Measurements from ENCODE around the gene MALAT1.
A peak's percentile ranks its signal among the peaks of the same experiment; 100 is the strongest.
"Not testable (repeated sequence)": the region's sequence is repeated elsewhere in the genome, so short reads cannot be mapped to it uniquely, and the experiment has no call there.

Gene MALAT1

DNA sequence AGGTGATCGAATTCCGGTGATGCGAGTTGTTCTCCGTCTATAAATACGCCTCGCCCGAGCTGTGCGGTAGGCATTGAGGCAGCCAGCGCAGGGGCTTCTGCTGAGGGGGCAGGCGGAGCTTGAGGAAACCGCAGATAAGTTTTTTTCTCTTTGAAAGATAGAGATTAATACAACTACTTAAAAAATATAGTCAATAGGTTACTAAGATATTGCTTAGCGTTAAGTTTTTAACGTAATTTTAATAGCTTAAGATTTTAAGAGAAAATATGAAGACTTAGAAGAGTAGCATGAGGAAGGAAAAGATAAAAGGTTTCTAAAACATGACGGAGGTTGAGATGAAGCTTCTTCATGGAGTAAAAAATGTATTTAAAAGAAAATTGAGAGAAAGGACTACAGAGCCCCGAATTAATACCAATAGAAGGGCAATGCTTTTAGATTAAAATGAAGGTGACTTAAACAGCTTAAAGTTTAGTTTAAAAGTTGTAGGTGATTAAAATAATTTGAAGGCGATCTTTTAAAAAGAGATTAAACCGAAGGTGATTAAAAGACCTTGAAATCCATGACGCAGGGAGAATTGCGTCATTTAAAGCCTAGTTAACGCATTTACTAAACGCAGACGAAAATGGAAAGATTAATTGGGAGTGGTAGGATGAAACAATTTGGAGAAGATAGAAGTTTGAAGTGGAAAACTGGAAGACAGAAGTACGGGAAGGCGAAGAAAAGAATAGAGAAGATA, at the start of gene MALAT1:
MALAT1 (plus strand) TSS at position 69 of the 736 bp plus-strand sequence.
- DNase-seq = peak; percentile 73

DNA sequence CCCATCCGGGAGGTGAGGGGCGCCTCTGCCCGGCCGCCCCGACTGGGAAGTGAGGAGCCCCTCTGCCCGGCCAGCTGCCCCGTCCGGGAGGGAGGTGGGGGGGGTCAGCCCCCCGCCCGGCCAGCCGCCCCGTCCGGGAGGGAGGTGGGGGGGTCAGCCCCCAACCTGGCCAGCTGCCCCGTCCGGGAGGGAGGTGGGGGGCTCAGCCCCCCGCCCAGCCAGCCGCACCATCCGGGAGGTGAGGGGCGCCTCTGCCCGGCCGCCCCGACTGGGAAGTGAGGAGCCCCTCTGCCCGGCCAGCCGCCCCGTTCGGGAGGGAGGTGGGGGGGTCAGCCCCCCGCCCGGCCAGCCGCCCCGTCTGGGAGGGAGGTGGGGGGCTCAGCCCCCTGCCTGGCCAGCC, 47.5 kb upstream of the MALAT1 start:
- not testable (repeated sequence) for DNase-seq

DNA sequence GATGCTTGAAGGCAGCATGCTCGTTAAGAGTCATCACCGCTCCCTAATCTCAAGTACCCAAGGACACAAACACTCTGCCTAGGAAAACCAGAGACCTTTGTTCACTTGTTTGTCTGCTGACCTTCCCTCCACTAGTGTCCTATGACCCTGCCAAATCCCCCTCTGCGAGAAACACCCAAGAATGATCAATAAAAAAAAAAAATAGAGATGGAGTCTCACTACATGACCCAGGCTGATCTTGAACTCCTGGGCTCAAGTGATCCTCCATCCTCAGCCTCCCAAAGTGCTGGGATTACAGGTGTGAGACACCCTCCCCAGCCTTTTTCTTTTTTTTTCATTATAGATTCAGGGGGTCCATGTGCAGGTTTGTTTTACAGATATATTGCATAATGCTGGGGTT, 46.6 kb upstream of the MALAT1 start:
- DNase-seq = not testable (repeated sequence)

DNA sequence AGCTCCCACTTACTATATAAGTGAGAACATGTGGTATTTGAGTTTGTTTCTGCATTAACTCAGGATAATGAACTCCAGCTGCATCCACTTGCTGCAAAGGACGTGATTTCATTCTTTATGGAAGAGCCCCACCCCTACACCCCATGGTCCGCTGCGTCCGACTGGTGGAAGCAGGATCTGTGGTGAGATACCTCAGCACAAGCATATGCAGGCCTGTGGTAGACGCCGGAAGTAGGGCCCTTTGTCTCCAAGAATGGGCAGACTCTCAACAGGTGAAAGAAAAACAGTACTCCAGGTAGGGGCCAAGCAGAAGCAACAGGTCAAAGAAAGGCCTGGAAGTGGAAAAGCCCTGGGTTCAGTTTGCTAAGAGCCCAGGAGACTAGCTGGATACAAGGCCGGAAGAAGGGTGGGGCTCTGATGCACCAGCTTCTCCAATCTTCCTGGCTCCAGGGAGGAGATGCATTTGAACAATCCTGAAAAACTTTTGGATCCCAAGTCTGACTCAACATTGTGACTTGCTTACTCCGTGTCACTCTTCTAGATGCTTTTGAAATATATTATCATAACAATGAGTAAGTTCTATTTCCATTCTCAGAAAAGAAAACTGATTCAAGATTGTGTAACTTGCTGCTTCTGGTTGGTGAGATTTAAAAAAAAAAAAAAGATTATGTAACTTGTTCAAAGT, 45.9 kb upstream of the MALAT1 start:
- DNase-seq = no peak

DNA sequence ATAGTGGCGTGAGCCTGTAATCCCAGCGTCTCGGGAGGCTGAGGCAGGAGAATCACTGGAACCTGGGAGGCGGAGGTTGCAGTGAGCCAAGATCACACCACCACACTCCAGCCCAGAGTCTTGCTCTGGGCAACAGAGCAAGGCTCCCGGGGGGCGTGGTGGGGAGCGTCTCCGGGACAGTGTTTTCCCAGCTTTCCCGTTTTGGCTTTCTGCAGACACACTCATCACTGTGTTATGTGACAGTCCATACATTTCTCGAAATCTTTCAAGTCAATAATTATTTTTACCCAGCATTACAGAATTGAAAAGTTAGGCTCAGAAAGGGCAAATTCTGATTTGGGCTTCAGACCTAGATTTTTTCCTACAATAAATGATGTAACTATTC, 44.5 kb upstream of the MALAT1 start:
- DNase-seq = no peak

DNA sequence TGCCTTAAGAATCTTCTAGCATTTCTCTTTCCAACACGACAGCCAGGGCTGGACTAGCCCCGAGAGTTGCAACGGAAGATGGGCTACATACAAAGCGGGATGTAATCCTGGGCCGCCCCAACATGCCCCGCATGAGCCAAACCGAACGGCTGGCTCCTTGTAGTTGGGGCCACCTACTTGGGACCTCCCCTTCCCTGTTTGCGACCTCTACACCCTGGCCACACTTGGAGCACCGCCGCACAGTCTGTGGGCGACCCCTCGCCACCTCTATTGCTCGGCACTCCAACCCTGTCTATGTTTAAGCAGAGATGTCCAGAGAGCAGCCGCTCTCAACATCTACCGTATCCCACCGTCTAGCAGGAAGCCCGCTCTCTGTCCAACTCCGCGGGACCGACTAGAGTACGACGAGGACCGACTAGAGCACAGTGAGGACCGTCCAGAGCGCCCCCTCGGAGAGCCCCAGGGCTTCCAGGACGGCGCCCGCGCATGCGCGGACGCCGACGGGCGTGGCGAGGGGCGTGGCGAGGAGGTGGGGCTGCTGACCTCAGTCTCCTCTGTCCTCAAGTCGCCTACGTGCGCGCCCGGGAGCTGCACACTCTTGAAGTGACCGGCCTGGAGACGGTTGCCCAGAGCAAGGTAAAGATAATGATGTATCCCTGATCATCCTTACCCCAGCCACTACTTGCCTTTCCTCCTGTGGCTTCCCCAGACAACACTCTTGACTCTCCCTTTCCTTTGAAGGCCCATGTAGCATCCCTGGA, 44.0 kb upstream of the MALAT1 start:
- DNase-seq = no peak

DNA sequence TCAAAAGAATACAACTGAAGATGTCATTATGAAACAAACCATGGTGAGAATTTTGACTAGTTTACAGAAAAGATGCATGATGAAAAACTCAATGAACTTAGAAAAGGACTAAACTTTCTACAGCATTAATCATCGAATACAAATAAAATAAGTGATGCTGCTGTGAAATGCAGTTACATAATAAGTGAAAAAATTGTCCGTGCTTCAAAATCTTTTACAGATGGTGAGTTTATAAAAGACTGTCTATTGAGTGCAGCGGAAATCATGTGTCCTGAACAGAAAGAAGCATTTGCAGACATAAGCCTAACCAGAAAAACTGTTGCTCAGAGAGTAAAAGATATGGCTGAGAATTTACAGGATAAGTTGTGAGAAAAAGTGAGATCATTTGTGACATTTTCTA, 42.4 kb upstream of the MALAT1 start:
- no peak for DNase-seq

DNA sequence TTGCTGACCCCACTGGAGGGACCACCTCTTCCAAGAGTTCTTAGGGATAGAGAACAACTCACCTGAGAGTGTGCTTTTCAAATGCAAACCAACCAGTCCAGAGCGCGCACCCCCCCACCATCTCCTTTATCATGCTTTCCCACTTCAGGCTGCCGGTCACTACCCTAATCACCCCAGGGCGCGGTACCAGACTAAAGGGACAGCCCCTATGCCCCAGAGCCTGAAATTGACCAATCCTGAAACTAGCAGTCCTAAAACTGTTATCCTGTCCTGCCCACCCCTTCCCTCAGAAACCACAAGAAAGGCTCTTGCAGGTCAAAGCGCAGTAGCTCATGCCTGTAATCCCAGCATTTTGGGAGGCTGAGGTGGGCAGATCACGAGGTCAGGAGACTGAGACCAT, 39.3 kb upstream of the MALAT1 start:
- DNase-seq = no peak

DNA sequence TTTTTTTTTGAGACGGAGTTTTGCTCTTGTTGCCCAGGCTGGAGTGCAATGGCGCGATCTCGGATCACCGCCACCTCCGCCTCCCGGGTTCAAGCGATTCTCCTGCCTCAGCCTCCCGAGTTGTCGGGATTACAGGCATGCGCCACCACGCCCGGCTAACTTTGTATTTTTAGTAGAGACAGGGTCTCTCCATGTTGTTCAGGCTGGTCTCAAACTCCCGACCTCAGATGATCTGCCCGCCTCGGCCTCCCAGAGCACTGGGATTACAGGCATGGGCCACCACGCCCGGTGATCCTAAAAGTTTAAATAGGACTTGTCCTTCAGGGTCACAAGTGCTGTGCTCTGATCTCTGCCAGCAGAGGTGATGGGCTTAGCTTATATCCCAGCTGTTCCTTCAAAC, 33.4 kb upstream of the MALAT1 start:
- DNase-seq = not testable (repeated sequence)

DNA sequence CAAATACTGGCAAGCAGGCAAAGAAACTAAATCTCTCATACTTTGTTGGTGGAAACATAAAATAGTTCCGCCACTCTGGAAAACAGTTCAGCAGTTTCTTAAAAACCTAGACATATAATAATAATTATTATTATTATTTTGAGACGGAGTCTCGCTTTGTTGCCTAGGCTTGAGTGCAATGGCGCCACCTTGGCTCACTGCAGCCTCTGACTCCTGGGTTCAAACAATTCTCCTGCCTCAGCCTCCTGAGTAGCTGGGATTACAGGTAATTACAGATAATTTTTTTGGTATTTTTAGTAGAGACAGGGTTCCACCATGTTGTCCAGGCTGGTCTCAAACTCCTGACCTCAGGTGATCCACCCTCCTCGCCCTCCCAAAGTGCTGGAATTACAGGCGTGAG, 31.5 kb upstream of the MALAT1 start:
- DNase-seq = not testable (repeated sequence)

DNA sequence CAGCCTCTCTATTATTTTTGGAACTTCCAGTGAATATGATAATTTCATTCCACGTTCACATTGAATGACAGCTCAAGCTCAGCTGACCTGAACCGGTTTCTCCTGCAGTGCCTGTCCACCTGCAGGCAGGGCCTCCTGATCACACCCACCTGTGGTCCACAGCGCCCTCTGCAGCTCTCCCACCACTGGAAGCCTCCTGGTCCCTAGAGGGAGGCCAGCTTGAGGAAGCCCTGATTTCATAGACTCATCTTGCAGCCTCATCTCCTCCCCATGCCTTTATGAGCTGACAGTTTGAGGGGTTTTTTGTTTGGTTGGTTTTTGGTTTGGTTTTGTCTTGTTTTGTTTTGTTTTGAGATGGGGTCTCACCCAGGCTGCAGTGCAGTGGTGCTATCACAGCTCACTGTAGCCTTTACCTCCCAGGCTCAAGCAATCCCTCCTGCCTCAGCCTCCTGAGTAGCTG, 29.9 kb upstream of the MALAT1 start:
- no peak for DNase-seq

DNA sequence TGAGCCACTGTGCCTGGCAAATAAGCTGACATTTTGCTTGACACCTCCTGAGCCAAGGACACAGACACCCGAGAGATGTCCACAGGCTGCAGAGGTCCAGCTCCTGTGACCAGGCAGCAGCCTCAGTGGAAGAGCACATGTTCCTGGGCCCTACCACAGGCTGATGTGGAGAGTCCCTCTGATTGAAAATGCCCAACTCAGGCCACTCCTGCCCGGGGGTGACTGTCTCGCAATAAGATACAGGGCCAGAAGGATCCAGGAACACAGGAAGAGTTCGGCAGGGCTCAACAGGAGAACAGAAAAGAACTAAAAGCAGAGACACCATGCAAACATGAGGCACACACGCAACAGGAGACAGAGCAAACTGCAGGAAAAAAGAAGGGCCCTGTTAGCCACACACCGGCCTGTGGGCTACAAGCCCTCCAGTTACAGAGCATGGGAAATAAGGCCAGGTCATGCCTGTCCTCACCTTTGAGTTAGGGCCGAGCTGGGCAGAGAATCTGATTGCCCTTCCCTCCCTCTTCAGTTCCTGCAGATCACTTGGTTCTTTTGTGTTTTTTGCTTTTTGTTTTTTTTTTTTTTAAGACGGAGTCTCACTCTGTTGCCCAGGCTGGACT, 28.3 kb upstream of the MALAT1 start:
- no peak for DNase-seq

DNA sequence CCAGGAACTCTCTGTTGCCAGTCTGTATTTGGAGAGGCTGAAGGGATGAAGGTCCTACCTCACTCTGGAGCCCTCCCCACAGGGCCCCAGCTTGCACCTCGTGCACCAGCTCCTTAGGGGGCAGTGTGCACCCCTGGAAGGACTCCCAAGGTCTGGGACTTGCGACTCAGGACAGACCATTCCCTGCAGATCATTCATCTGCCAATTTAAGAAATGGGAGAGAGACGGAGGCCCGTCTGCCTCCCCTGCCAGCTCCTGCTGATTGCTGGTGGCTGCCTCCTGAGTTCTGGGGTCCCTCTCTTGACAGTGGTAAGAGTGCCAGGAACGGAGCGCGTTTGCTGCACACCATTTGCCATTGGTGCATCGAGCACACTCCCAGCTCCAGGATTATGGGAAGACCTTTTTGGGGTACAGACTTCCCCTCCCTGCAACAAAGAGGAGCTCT, 27.4 kb upstream of the MALAT1 start:
- no peak for DNase-seq

DNA sequence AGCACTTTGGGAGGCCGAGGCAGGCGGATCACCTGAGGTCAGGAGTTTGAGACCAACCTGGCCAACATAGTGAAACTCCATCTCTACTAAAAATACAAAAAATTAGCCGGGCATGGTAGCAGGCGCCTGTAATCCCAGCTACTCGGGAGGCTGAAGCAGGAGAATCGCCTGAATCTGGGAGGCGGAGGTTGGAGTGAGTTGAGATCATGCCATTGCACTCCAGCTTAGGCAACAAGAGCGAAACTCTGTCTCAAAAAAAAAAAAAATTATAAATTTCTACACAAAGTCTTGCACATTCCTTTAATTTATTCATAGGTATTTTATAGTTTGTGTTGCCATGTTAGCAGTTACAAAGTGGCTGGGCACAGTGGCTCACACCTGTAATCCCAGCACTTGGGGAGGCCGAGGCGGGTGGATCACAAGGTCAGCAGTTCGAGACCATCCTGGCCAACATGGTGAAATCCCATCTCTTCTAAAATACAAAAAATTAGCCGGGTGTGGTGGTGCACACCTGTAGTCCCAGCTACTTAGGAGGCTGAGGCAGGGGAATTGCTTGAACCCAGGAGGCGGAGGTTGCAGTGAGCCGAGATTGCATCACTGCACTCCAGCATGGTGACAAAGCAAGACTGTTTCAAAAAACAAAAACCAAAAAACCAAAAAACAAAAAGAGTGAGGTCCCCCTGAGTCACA, 26.1 kb upstream of the MALAT1 start:
- DNase-seq = not testable (repeated sequence)

DNA sequence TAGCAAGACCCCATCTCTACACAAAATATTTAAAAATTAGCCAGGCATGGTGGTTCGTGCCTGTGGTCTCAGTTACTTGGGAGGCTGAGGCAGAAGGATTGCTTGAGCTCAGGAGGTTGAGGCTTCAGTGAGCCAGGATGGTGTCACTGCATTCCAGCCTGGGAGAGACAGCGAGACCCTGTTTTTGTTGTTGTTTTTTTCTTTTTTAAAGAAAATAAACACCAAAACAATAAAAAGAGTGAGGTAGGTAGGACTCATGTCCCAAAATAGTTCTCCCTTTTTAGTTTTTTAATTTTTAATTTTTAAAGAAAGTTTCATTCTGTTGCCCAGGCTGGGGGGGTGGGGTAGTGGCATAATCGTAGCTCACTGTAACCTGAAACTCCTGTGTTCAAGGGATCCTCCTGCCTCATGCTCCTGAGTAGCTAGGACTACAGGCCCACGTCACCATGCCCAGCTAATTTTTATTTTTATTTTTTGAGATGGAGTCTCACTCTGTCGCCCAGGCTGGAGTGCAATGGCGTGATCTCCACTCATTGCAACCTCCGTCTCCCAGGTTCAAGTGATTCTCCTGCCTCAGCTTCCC, 25.5 kb upstream of the MALAT1 start:
- no peak for DNase-seq

DNA sequence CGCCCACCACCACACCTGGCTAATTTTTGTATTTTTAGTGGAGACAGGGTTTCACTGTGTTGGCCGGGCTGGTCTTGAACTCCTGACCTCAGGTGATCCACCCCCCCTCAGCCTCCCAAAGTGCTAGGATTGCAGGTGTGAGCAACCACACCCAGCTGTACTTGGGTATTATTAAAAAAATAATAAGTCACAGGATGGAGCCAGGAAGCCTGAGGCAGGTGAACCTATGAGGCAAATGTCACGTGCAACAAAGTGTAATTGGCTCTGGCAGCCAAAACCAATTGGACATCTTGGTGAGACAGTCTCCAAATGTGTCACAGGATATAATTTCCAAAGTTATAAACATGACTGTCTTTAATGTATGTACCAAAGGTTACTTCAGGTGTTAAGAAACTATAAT, 24.0 kb upstream of the MALAT1 start:
- DNase-seq = no peak

DNA sequence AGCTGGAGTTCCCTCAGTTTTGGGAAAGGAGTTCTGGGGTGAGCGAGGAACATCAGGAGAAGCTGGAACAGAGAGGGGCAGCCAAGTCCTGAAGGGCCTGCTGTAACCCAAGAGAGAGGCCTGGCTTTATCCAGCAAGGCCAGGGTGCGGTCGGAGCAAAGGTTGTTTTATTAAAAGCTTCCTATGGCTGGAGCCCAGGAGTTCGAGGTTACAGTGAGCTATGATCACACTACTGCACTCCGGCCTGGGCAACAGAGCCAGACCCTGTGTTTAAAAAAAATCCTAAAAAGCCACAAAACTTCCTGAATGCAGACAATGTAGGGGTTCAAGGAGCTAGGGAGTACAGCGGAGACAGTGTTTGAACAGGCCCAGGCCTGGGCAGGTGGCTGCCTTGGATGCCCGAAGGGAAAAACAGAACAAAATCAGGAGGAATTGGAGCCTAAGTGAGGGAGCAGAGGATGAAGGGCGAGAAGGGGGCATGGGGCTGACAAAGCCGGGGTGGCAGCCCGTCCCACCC, 22.2 kb upstream of the MALAT1 start:
- DNase-seq = no peak

DNA sequence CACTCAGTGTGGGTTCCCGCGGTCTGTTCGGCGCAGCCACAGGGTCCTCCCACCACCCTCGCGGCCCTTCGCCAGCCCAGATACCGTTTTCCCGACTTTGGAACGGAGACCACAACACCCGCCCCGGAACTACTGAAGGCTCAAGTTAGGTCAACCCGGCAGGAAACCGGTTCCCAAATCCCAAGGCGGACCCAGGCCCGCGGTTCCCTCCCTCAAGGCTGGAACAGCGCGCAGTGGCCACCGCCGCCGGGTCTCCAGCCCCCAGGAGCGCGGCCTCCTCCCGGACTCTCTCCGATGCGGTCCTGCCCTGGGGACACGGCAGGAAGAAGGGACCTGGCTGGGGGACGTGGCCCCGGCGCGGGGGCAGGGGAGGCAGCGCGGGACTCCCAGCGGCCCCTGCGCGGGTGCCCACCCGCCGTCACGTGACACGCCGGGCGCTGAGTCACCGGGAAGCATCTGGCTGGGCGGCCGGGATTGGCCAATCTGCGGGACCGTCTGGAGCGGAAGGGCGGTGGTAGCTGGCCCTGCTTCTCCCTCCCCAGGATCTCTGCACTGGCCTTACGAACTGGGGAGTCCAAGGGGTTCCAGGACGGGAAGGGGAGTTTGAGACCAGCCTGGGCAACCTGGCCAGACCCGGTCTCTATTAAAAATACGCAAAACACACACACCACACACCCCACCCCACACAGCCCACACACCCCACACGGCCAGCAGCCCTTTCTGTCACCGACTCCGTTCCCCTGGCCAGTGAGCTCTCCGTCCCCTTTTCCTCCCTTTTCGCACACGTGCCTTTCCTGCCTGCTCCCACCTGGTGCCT, 21.5 kb upstream of the MALAT1 start:
- peak; percentile 38 for DNase-seq

DNA sequence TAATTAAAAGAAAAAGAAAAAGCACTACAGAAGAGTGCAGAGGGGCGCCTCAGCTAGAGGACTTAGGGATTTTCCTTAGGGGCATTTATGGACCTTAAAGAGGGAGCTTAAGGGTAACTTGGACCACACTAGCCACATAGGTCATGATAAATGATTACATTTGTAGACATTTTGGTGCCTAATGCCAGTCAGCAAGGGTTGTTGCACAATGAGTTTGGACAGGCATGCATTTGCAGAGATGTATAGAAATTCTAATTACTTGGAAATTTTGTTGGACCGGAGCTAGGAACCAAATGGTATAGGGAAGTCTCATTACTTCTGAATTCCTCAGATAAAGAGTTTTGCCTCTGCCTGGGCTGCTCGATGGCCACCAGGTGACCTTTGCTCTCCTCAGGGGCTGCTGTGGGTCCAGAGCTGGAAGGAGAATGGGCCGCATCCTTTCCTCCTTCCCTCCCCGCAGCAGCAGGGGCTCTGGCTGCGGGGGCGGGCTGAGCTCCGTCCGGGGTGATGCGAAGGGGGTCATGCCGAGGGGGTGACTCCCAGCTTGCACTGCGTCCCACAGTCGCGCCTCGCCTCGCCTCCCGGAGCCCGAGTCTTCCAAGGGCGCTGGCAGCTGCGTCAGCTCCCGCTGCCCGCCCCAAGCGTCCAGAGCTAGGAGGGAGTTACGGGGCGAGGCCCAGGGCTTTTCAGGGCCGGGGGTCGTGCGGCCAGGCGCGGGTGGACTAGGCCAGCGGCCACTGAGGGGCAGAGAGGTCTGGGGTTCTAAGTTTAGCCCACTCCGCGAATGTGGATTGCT, 20.3 kb upstream of the MALAT1 start:
- no peak for DNase-seq
